KOPT-K1 (cell line): ENCODE measurements around the gene FNDC5.

ENCODE experiments used
- H3K27ac ChIP-seq: fragments of 200-600 bp; sonication (generic); 2 replicates; pipeline ENCODE4 v1.5.1; 2016; ENCODE audit warnings: antibody characterized with exemption, mild to moderate bottlenecking, low read depth, low read length; ENCODE audit not compliant: poor library complexity, severe bottlenecking
- H3K36me3 ChIP-seq: fragments of 200-600 bp; sonication (generic); 2 replicates; pipeline ENCODE4 v1.5.1; 2017; ENCODE audit warnings: antibody characterized with exemption, mild to moderate bottlenecking, low read length, moderate library complexity; ENCODE audit not compliant: insufficient read depth
- H3K9me3 ChIP-seq: fragments of 200-600 bp; sonication (generic); 2 replicates; pipeline ENCODE4 v1.5.1; 2017; ENCODE audit warnings: antibody characterized with exemption, low read length, mild to moderate bottlenecking; ENCODE audit not compliant: insufficient read depth, poor library complexity, severe bottlenecking

FNDC5 gene

GRCh38 chr1:32868085-32868484 is 2.6 kb downstream of the FNDC5 start:
- Histone ChIP-seq H3K27ac (no peak overlapping the region), H3K36me3 (peaks cover 18% of the 10 kb centered on the region), H3K9me3 (no peaks in the 10 kb centered on the region)

DNA sequence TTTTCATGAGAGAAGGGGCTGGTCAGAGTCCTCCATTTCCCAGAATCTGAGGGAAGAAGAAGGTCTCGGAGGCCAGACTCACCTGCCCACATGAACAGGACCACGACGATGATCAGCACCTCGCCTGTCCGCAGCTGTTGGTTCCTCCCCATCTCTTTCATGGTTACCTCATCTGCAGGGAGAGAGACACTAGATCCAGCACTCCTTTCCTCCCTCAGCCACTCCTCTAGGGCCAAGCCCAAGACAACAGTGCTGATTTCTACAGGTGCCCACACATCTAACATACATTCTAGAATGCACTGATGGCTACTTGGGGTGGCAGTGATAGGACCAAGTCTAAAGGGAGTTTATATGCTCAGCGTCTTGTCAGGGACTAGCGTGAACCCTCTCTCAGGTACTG is 3.0 kb downstream of the FNDC5 start:
- peaks cover 22% of the 10 kb centered on the region for H3K36me3 ChIP-seq
- H3K9me3 ChIP-seq: no peaks in the 10 kb centered on the region
- H3K27ac ChIP-seq: no peak overlapping the region

DNA sequence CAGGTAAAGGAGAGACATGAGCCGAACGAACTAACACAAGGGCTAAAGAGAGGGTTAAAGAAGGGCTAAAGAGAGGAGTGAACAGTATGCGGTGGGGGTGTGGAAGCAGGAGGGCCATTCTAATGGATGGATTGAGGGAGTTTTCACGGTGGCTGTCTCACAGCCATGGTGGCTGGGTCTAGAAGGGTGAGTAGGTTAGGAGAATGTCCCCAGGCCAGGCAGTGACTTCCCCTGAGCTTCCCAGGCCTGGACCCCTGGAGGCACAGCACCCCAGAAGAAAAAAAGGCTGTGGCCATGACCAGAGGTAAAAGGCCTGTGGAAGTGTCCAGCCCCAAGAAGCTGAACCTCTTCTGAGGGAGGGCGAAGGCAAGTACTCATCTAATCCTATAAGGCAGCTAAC is 3.6 kb downstream of the FNDC5 start:
- Histone ChIP-seq H3K27ac (no peak overlapping the region), H3K9me3 (no peaks in the 10 kb centered on the region), H3K36me3 (peaks cover 27% of the 10 kb centered on the region)

- H3K36me3 ChIP-seq: peaks cover 40% of the 10 kb centered on the region
- H3K9me3 ChIP-seq: no peaks in the 10 kb centered on the region
- no peak overlapping the region for H3K27ac ChIP-seq
Observed at GRCh38 chr1:32865639-32866405, 4.9 kb downstream of the FNDC5 start.

GRCh38 chr1:32864375-32865019 is 6.2 kb downstream of the FNDC5 start:
- peaks cover 53% of the 10 kb centered on the region for H3K36me3 ChIP-seq
- H3K27ac ChIP-seq: no peak overlapping the region
- no peaks in the 10 kb centered on the region for H3K9me3 ChIP-seq

GRCh38 chr1:32863881-32864245 is 6.8 kb downstream of the FNDC5 start:
- Histone ChIP-seq H3K9me3 (no peaks in the 10 kb centered on the region), H3K27ac (no peak overlapping the region), H3K36me3 (peaks cover 59% of the 10 kb centered on the region)

DNA sequence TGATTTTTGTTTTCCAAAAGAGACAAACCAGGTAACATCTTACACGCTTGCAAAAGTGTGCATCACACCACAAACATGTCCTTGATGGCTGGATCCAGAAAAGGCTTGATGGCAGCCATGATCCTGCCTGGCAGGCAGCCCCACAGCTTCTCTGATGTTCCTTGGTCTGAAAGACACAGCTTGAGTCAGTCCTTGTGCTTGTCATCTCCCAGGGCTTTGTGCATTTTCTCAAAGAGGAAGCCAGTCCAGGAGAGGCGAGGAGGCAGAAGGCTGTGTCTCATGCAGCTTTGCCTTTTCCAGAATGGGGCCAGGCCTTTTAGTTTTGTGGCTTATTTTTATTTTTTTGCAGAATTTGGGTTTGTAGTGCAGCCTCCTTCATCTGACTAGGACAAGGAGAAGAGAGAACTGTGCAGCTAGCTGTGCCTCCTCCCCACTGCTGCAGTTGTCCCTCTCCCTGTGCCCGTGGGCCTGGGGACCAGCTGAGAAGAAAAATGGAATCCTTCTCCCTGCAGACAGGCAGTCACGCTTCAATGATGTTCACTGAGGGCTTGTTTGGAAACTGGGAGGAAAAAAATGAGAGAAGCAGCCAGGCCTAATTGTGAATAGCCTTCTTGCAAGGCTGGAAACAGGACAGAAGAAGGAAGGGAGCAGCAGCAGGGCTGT is 7.4 kb downstream of the FNDC5 start:
- H3K36me3 ChIP-seq: peaks cover 65% of the 10 kb centered on the region
- H3K9me3 ChIP-seq: no peaks in the 10 kb centered on the region
- no peak overlapping the region for H3K27ac ChIP-seq

DNA sequence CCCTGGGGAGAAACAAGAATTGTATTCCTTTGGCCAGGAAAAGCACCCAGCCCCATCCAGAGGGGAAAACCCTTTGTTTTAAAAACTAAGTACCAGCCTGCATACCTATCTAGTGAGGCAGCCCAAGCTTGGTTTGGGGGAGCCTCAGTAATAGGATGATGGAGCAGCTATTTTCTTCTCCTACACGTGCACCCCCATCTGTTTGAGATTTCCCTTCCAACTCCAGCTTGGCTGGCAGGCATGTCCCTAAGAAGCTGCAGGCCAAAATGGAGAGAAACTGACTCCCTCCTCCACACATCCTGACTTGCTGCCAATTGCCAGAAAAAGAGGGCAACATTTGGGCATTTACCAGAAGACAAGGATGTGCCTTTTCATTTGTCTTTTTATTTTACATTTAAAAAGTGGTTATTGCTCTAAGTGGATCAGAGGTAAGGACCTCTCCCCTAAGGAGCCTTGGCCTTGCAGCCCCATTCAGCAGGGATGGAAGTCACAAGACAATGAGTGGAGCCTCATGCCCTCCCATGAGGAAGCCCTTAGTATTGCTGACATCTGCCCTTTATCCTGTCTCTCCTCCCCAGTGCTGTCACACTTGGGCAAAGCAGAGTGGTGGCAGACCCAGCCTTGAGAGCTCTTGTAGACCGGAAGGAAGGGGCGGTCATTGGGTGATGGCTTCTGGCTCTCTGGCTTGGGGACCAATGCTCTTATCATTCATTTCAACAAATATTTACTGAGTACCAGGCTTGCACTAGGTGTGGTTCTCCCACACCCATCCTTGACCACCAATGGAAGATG is 8.6 kb downstream of the FNDC5 start:
- no peaks in the 10 kb centered on the region for H3K9me3 ChIP-seq
- no peak overlapping the region for H3K27ac ChIP-seq
- peaks cover 77% of the 10 kb centered on the region for H3K36me3 ChIP-seq

GRCh38 chr1:32860566-32860965 is 10.1 kb downstream of the FNDC5 start:
- H3K36me3 ChIP-seq: peaks cover 92% of the 10 kb centered on the region
- H3K27ac ChIP-seq: no peak overlapping the region
- H3K9me3 ChIP-seq: no peaks in the 10 kb centered on the region

DNA sequence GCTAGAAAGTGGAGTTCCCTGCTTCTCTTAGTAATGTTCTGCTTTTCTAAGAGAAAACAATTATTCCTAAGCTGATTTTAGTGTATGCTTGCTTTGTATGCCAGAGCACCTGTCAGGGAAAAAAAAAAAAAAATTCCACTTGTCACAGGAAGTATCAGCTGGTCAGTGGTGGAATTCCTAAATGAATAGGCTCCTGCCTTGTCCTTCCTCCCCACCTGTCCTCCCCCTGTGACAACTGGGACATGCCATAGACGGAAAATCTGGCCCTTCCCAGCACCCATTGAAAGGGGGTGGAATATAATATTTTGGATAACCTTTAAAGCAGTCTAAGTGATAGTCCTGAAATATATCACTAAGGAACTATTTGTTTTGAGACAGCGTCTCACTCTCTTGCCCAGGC is 10.8 kb downstream of the FNDC5 start:
- Histone ChIP-seq H3K27ac (no peak overlapping the region), H3K36me3 (peaks cover 99% of the 10 kb centered on the region), H3K9me3 (no peaks in the 10 kb centered on the region)

GRCh38 chr1:32858791-32859190 is 11.9 kb downstream of the FNDC5 start:
- no peak overlapping the region for H3K27ac ChIP-seq
- H3K9me3 ChIP-seq: no peaks in the 10 kb centered on the region
- H3K36me3 ChIP-seq: peaks cover 99% of the 10 kb centered on the region

DNA sequence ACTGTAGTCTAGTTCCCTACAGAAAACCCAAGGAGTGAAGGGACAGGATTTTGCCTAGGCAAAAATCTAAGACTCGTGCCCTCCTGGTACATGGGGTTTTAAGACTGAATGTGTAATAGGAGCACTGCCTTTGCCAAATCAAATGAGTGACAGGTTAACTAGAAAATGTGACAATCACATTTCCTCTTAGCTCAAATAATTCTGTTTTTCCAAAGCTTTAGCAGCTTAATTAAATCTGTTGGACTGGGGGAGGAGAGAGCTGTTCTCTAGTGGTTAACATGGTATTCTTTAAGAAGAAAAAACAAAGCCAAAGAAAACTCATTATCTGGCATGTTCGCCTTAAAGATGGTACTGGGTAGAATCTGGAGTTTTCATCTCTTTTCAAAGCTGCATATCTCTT is 12.6 kb downstream of the FNDC5 start:
- Histone ChIP-seq H3K9me3 (no peaks in the 10 kb centered on the region), H3K36me3 (peaks cover 99% of the 10 kb centered on the region), H3K27ac (no peak overlapping the region)

DNA sequence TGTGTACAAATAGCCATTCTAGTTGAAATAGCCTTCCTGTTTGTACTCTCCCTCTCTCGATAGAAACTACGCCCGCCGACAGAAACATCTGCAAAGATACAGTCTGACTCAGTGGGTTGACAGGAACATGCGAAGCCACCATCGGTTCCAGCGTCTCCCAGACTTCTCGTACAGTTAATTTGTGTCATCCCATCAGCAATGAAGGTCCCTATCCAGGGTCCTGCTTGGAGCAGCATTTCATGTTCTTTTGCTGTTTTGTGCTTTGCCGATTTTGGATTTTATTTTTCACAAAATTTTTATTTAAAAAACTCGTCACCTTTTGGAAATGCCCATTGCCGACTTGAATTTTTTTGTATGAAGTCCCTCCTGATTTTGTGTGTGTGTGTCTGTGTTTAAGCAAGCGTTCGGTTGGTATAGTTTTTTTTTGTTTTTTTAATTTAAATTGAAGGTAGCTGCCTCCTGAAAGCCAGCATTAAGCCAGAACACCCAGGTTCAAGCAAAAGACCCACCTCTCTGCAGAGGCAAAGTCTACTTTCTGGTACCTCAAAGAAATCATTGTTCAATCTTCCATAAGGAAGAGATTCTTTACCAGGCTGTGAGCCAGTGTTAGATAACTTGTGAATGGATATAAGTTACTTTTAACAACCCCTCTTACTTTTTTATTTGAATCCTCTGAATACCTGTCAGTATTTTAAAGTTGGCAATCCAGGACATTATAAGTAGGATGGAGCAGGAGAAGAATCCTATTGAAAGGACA is 14.7 kb downstream of the FNDC5 start:
- Histone ChIP-seq H3K27ac (no peak overlapping the region), H3K36me3 (peaks cover 99% of the 10 kb centered on the region), H3K9me3 (no peaks in the 10 kb centered on the region)

DNA sequence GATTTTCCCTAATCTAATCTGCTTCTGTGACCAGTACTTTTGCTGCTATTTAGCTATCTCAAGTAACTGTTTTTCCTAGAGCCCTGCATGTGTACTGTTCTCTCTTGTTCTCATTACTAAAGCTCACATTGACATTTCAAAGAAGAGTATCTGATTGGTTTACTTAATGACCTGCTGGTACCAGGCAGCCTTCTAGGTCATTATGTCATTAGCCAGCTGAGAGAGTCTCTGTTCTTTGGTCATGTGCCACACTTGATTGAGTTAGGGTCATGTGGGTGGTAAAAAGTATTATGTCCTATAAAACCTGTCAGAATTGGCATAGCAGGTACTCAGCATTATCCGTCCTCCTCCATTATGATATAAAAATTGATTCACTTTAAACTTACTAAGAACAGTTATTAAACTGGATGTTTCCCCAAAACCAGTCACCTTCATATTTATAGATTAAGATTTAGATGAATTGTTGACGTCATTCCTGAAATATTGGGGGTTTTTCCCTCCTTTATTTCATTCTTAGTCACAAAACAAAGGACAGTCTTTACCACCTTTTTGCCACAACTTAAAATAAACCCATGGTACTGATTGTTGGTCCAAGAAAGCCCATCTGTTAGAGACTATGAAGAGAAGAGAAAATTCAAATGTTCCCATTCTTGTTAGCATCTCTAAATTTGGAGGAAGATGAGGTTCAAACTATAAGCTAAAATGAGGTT is 22.2 kb downstream of the FNDC5 start:
- Histone ChIP-seq H3K9me3 (no peaks in the 10 kb centered on the region), H3K36me3 (peaks cover 95% of the 10 kb centered on the region), H3K27ac (no peak overlapping the region)
